ENCODE results near the gene LMAN1L. TPM values are rescaled to one million over a fixed set of nuclear protein-coding genes. Genes with fewer than 3 reads are reported as not detected.

Gene LMAN1L
- total RNA-seq (1 to 10 TPM in 1 of 5 donors, under 1 TPM in 4; 0.42 to 1.6 (median 0.44) TPM), total RNA-seq (0 to 0.41 (median 0.08) reads per million in 29 experiments)
- not detected for total RNA-seq (2013)

GRCh38 chr15:74812533-74812932, at the start of gene LMAN1L:
Gene LMAN1L, plus strand, starts transcription at chr15:74812835. Its CDS starts 20 bp downstream, at chr15:74812855.
- 85% methylated on average over 4 of the region's 12 CpGs for WGBS (ENCODE audit: insufficient coverage)
- Histone ChIP-seq H3K36me3 (ENCODE audit: control insufficient read depth in 2 of 2, extremely low read depth in 1 of 2, insufficient read depth in 1 of 2, low read length in 1 of 2) (no peaks in the 10 kb centered on the region), H3K9me3 (no peaks in the 10 kb centered on the region), H3K27me3 (replicated peaks in 1 of 2; ENCODE audit: control insufficient read depth in 2 of 2, extremely low read depth in 1 of 2, insufficient read depth in 2 of 2, low read length in 1 of 2) (peaks cover 0 to 14% of the 10 kb centered on the region in 2 experiments), H3K4me1 (ENCODE audit: control insufficient read depth in 1 of 2, extremely low read depth in 1 of 2, insufficient read depth in 2 of 2, low read length in 2 of 2) (peaks cover 3 to 21% of the 10 kb centered on the region in 2 experiments), H3K27ac (ENCODE audit: low read length) (no peak within 1 kb of the TSS), H3K4me3 (ENCODE audit: control insufficient read depth in 1 of 2, extremely low read depth in 1 of 2, low read length in 1 of 2) (no peak within 1 kb of the TSS)
- ChIA-PET POLR2A (no interaction called here), CTCF (interaction anchor here (0.6 kb wide), 2 partner anchors 42 to 233 kb away, joined by 3 read pairs; no protein-coding TSS in a partner anchor)
- Mint-ChIP-seq H3K9me3 (no peaks in the 10 kb centered on the region), H3K36me3 (no peaks in the 10 kb centered on the region), H3K27me3 (no peaks in the 10 kb centered on the region), H3K4me3 (no peak within 1 kb of the TSS), H3K4me1 (peaks cover 17 to 20% (median 17%) of the 10 kb centered on the region in 3 donors), H3K27ac (no peak within 1 kb of the TSS)
- no peak for ATAC-seq (replicated peaks in 1 of 4)
- no peak for DNase-seq

GRCh38 chr15:74763416-74763815, 49.2 kb upstream of the LMAN1L start:
- H3K9me3 Mint-ChIP-seq, result no peaks in the 10 kb centered on the region
- ChIA-PET CTCF (interaction anchor here in 1 of 2 donors (0.6 kb wide), 1 partner anchor 111 kb away, joined by 4 read pairs; no protein-coding TSS in a partner anchor), POLR2A (interaction anchor here in 1 of 2 donors (0.5 kb wide), 1 partner anchor 354 kb away, joined by 6 read pairs; no protein-coding TSS in a partner anchor)
- no peak overlapping the region for H3K27ac ChIP-seq (ENCODE audit: low read length)
- peak in 1 of 4 experiments; percentile 14 for ATAC-seq (replicated peaks in 1 of 4)
- WGBS (ENCODE audit: insufficient coverage), result 88% methylated on average over 15 of the region's 15 CpGs
- no peaks in the 10 kb centered on the region for H3K36me3 Mint-ChIP-seq
- peaks cover 0 to 32% of the 10 kb centered on the region in 2 experiments for H3K27me3 ChIP-seq (replicated peaks in 1 of 2; ENCODE audit: control insufficient read depth in 2 of 2, extremely low read depth in 1 of 2, insufficient read depth in 2 of 2, low read length in 1 of 2)
- peaks cover 0 to 4% of the 10 kb centered on the region in 2 experiments for H3K4me1 ChIP-seq (ENCODE audit: control insufficient read depth in 1 of 2, extremely low read depth in 1 of 2, insufficient read depth in 2 of 2, low read length in 2 of 2)
- H3K9me3 ChIP-seq, result no peaks in the 10 kb centered on the region
- H3K4me3 Mint-ChIP-seq, result no peak overlapping the region
- H3K4me1 Mint-ChIP-seq, result no peaks in the 10 kb centered on the region
- no peaks in the 10 kb centered on the region for H3K36me3 ChIP-seq (ENCODE audit: control insufficient read depth in 2 of 2, extremely low read depth in 1 of 2, insufficient read depth in 1 of 2, low read length in 1 of 2)
- no peak for DNase-seq
- no peak overlapping the region for H3K4me3 ChIP-seq (ENCODE audit: control insufficient read depth in 1 of 2, extremely low read depth in 1 of 2, low read length in 1 of 2)
- no peak overlapping the region for H3K27ac Mint-ChIP-seq
- H3K27me3 Mint-ChIP-seq, result peaks cover 3 to 12% of the 10 kb centered on the region in 2 donors

GRCh38 chr15:74767167-74768098, 45.2 kb upstream of the LMAN1L start:
- Histone ChIP-seq H3K27ac (ENCODE audit: low read length) (no peak overlapping the region), H3K36me3 (ENCODE audit: control insufficient read depth in 2 of 2, extremely low read depth in 1 of 2, insufficient read depth in 1 of 2, low read length in 1 of 2) (no peaks in the 10 kb centered on the region), H3K27me3 (replicated peaks in 1 of 2; ENCODE audit: control insufficient read depth in 2 of 2, extremely low read depth in 1 of 2, insufficient read depth in 2 of 2, low read length in 1 of 2) (peaks cover 0 to 34% of the 10 kb centered on the region in 2 experiments), H3K4me1 (ENCODE audit: control insufficient read depth in 1 of 2, extremely low read depth in 1 of 2, insufficient read depth in 2 of 2, low read length in 2 of 2) (peaks cover 8 to 25% of the 10 kb centered on the region in 2 experiments), H3K9me3 (no peaks in the 10 kb centered on the region), H3K4me3 (ENCODE audit: control insufficient read depth in 1 of 2, extremely low read depth in 1 of 2, low read length in 1 of 2) (no peak overlapping the region)
- no peak overlapping the region for H3K4me3 Mint-ChIP-seq
- ChIA-PET POLR2A (interaction anchor here (0.6 kb wide), 2 partner anchors 11 to 112 kb away, joined by 3 to 12 read pairs; no protein-coding TSS in a partner anchor), CTCF (interaction anchor here (0.5 to 6.3 kb wide), 9 partner anchors 10 to 865 kb away, joined by 3 to 139 read pairs (median 39); partner anchors contain the start of gene CSK (in 1 of the 2))
- no peak overlapping the region for H3K27ac Mint-ChIP-seq
- no peak for DNase-seq
- H3K36me3 Mint-ChIP-seq, result no peaks in the 10 kb centered on the region
- ATAC-seq (replicated peaks in 1 of 4), result no peak
- WGBS (ENCODE audit: insufficient coverage), result 94% methylated on average over 13 of the region's 14 CpGs
- peaks cover 0 to 8% of the 10 kb centered on the region in 2 donors for H3K27me3 Mint-ChIP-seq
- peaks cover 14 to 20% (median 15%) of the 10 kb centered on the region in 3 donors for H3K4me1 Mint-ChIP-seq
- no peaks in the 10 kb centered on the region for H3K9me3 Mint-ChIP-seq

GRCh38 chr15:74768099-74768770, 44.4 kb upstream of the LMAN1L start:
- peak in 1 of 35 experiments; percentile 9 for DNase-seq

GRCh38 chr15:74768771-74769342, 43.8 kb upstream of the LMAN1L start:
- Mint-ChIP-seq H3K27ac (peak overlapping the region in 1 of 2 donors; percentile 19), H3K36me3 (no peaks in the 10 kb centered on the region), H3K4me1 (peaks cover 15 to 31% (median 20%) of the 10 kb centered on the region in 3 donors), H3K4me3 (no peak overlapping the region), H3K9me3 (no peaks in the 10 kb centered on the region), H3K27me3 (peaks cover 0 to 5% of the 10 kb centered on the region in 2 donors)
- Histone ChIP-seq H3K9me3 (no peaks in the 10 kb centered on the region), H3K27me3 (replicated peaks in 1 of 2; ENCODE audit: control insufficient read depth in 2 of 2, extremely low read depth in 1 of 2, insufficient read depth in 2 of 2, low read length in 1 of 2) (peaks cover 0 to 21% of the 10 kb centered on the region in 2 experiments), H3K36me3 (ENCODE audit: control insufficient read depth in 2 of 2, extremely low read depth in 1 of 2, insufficient read depth in 1 of 2, low read length in 1 of 2) (no peaks in the 10 kb centered on the region), H3K27ac (ENCODE audit: low read length) (no peak overlapping the region), H3K4me3 (ENCODE audit: control insufficient read depth in 1 of 2, extremely low read depth in 1 of 2, low read length in 1 of 2) (no peak overlapping the region), H3K4me1 (ENCODE audit: control insufficient read depth in 1 of 2, extremely low read depth in 1 of 2, insufficient read depth in 2 of 2, low read length in 2 of 2) (peaks cover 11 to 30% of the 10 kb centered on the region in 2 experiments)
- WGBS (ENCODE audit: insufficient coverage), result 16% methylated on average over 6 of the region's 9 CpGs
- ChIA-PET CTCF (interaction anchor here (0.6 to 6.3 kb wide), 26 partner anchors 8 to 884 kb away, joined by 3 to 139 read pairs (median 6); partner anchors contain the start of genes CSK (in 2 of the 2) and FAM219B (in 1 of the 2)), POLR2A (interaction anchor here in 1 of 2 donors (0.6 kb wide), 2 partner anchors 59 to 123 kb away, joined by 3 to 5 read pairs; no protein-coding TSS in a partner anchor)
- DNase-seq (peak in 28 of 35 experiments; percentile 34 to 76 (median 56)), ATAC-seq (replicated peaks in 1 of 4) (peak; percentile 56 to 66 (median 59))

More at GRCh38 chr15:74768099-74768770, 44.4 kb upstream of the LMAN1L start:
- H3K27me3 ChIP-seq (replicated peaks in 1 of 2; ENCODE audit: control insufficient read depth in 2 of 2, extremely low read depth in 1 of 2, insufficient read depth in 2 of 2, low read length in 1 of 2), result peaks cover 0 to 26% of the 10 kb centered on the region in 2 experiments
- no peaks in the 10 kb centered on the region for H3K9me3 Mint-ChIP-seq
- peaks cover 8 to 25% of the 10 kb centered on the region in 2 experiments for H3K4me1 ChIP-seq (ENCODE audit: control insufficient read depth in 1 of 2, extremely low read depth in 1 of 2, insufficient read depth in 2 of 2, low read length in 2 of 2)
- peaks cover 14 to 25% (median 15%) of the 10 kb centered on the region in 3 donors for H3K4me1 Mint-ChIP-seq
- H3K36me3 ChIP-seq (ENCODE audit: control insufficient read depth in 2 of 2, extremely low read depth in 1 of 2, insufficient read depth in 1 of 2, low read length in 1 of 2), result no peaks in the 10 kb centered on the region
- peaks cover 0 to 5% of the 10 kb centered on the region in 2 donors for H3K27me3 Mint-ChIP-seq
- ATAC-seq (replicated peaks in 1 of 4), result no peak
- 15% methylated on average over 7 of the region's 15 CpGs for WGBS (ENCODE audit: insufficient coverage)
- H3K27ac ChIP-seq (ENCODE audit: low read length), result no peak overlapping the region
- ChIA-PET CTCF (interaction anchor here (0.5 to 6.3 kb wide), 21 partner anchors 9 to 864 kb away, joined by 3 to 139 read pairs (median 6); partner anchors contain the start of gene CSK (in 1 of the 2)), POLR2A (interaction anchor here (0.6 kb wide), 3 partner anchors 11 to 122 kb away, joined by 3 to 12 read pairs (median 5); no protein-coding TSS in a partner anchor)
- no peak overlapping the region for H3K4me3 ChIP-seq (ENCODE audit: control insufficient read depth in 1 of 2, extremely low read depth in 1 of 2, low read length in 1 of 2)
- H3K36me3 Mint-ChIP-seq, result no peaks in the 10 kb centered on the region
- no peaks in the 10 kb centered on the region for H3K9me3 ChIP-seq
- no peak overlapping the region for H3K4me3 Mint-ChIP-seq
- H3K27ac Mint-ChIP-seq, result peak overlapping the region in 1 of 2 donors; percentile 19

Measured in T-cell (primary cell).